HepG2 (cell line): ENCODE measurements around the gene RSAD2. TPM values are rescaled to one million over a fixed set of nuclear protein-coding genes. Genes with fewer than 3 reads are reported as not detected.

Experiments used
- ATAC-seq: fragments of 200-7000 bp; cut with Tn5 transposase; 3 replicates; pipeline ENCODE4 v1.9.1; 2020; ENCODE audit warnings: mild to moderate bottlenecking, moderate library complexity
- BruUV-seq: library from RNA; stranded (reverse); fragments of 400-500 nt; replicated peaks from 2 replicates; lab custom pipeline; 2021; lab: Mats Ljungman, UMichigan
- CTCF ChIA-PET: fragments of 300-600 bp; formaldehyde crosslinking; extraction: SDS; loops from one replicate; lab custom pipeline; 2021; ENCODE audit warnings: low total read pairs, inconsistent platforms, low intra/inter-chr PET ratio; lab: Yijun Ruan, JAX
- POLR2A ChIA-PET: fragments of 350-600 bp; sonication (Branson Sonifier 250); formaldehyde crosslinking; loops from one replicate; lab custom pipeline; 2020; ENCODE audit warnings: antibody characterized with exemption, inconsistent platforms; lab: Yijun Ruan, JAX
- DNase-seq: peaks from one replicate; pipeline ENCODE4 v3.0.0-alpha.2; 2015; ENCODE audit warnings: low spot score
- FAIRE-seq: peaks from 3 replicates; lab custom pipeline; 2011; peaks lifted over from hg19 to GRCh38; lab: Jason Lieb, UNC
- H2AFZ ChIP-seq: one replicate; pipeline ENCODE4 v1.6.1; 2011; ENCODE audit warnings: low read length, inconsistent platforms
- H3K27ac ChIP-seq: fragments of 300-600 bp; 3 replicates; pipeline ENCODE4 v1.8.0; 2011; ENCODE audit warnings: mixed run types, mild to moderate bottlenecking, mixed read lengths, low read length, inconsistent platforms; ENCODE audit not compliant: insufficient read depth; ENCODE audit errors: extremely low read length
- H3K27me3 ChIP-seq, 2 experiments: fragments of 200-600 bp in 1 of 2; 2 replicates in 1 of 2; 3 replicates in 1 of 2; pipeline versions ENCODE4 v1.6.0 to v1.8.0; 2011; ENCODE audit warnings: low read length in 2 of 2, mild to moderate bottlenecking in 2 of 2, moderate library complexity in 2 of 2, inconsistent platforms in 1 of 2; ENCODE audit not compliant: insufficient read depth in 2 of 2, control insufficient read depth in 1 of 2
- H3K36me3 ChIP-seq, 2 experiments: fragments of 200-600 bp in 1 of 2; replicated peaks in 1 of 2; 2 replicates in 1 of 2; 3 replicates in 1 of 2; pipeline versions ENCODE4 v1.5.1 to v1.8.0; 2011; ENCODE audit warnings: low read length in 2 of 2, inconsistent platforms in 1 of 2; ENCODE audit not compliant: insufficient read depth in 2 of 2, control insufficient read depth in 1 of 2
- H3K4me1 ChIP-seq: 2 replicates; pipeline ENCODE4 v1.5.1; 2012; ENCODE audit warnings: low read length, inconsistent platforms; ENCODE audit not compliant: insufficient read depth
- H3K4me2 ChIP-seq: 2 replicates; pipeline ENCODE4 v1.6.0; 2011; ENCODE audit warnings: low read depth, low read length, inconsistent platforms
- H3K4me3 ChIP-seq, 3 experiments: fragments of 200-600 bp in 1 of 3; sonication (generic), shearing (Covaris generic) in 1 of 3; replicated peaks in 1 of 3; 2 replicates each; pipeline ENCODE4 v1.5.1; 2011 to 2016; ENCODE audit warnings: low read length in 3 of 3, inconsistent platforms in 2 of 3, low read depth in 2 of 3, mild to moderate bottlenecking in 2 of 3, control low read depth in 1 of 3, mixed read lengths in 1 of 3; ENCODE audit not compliant: insufficient read depth in 1 of 3
- H3K79me2 ChIP-seq: one replicate; pipeline ENCODE4 v1.6.1; 2011; ENCODE audit warnings: low read length, inconsistent platforms; ENCODE audit not compliant: insufficient read depth
- H3K9ac ChIP-seq: 2 replicates; pipeline ENCODE4 v1.6.0; 2011; ENCODE audit warnings: mild to moderate bottlenecking, low read depth, low read length, inconsistent platforms; ENCODE audit not compliant: insufficient read depth
- H3K9me3 ChIP-seq: 2 replicates; pipeline ENCODE4 v1.5.1; 2012; ENCODE audit warnings: mild to moderate bottlenecking, low read length
- H4K20me1 ChIP-seq: 2 replicates; pipeline ENCODE4 v1.6.0; 2011; ENCODE audit warnings: inconsistent platforms, mild to moderate bottlenecking, low read length, moderate library complexity; ENCODE audit not compliant: insufficient read depth
- KLF12 ChIP-seq: sonication (generic); formaldehyde crosslinking; IDR thresholded peaks from 2 replicates; pipeline ENCODE4 v1.4.0; 2020; ENCODE audit warnings: missing genetic modification reagents, borderline replicate concordance
- ZFP37 ChIP-seq: sonication (generic); formaldehyde crosslinking; IDR thresholded peaks from 2 replicates; pipeline ENCODE4 v1.4.0; 2020; ENCODE audit warnings: missing genetic modification reagents, borderline replicate concordance
- ZNF121 ChIP-seq: sonication (generic); formaldehyde crosslinking; IDR thresholded peaks from 2 replicates; pipeline ENCODE4 v1.5.0; 2020; ENCODE audit warnings: mild to moderate bottlenecking, missing genetic modification reagents
- ZNF317 ChIP-seq: sonication (generic); formaldehyde crosslinking; IDR thresholded peaks from 2 replicates; pipeline ENCODE4 v1.5.0; 2020; ENCODE audit warnings: mild to moderate bottlenecking, missing genetic modification reagents
- ZNF644 ChIP-seq: IDR thresholded peaks from 2 replicates; pipeline ENCODE4 v1.6.1; 2016; ENCODE audit warnings: low read depth
- whole genome bisulfite sequencing: methylation state at CpG from one replicate; pipeline ENCODE4 v1.1.6; 2017; ENCODE audit warnings: low lambda C conversion rate; 5-methylcytosine and 5-hydroxymethylcytosine counted together
- in situ Hi-C: cut with HindIII; loops from 2 replicates; pipeline ENCODE4 v1.10.0; 2017; ENCODE audit warnings: low pct_unique_long_range_greater_than_20kb; ENCODE audit not compliant: extremely low pct_ligation_motif_present
- intact Hi-C: fragments of 100-400 bp; cut with micrococcal nuclease; formaldehyde crosslinking; loops from one replicate; pipeline ENCODE4 v1.10.0; 2022; ENCODE audit not compliant: unreplicated experiment
- polyA plus RNA-seq, 8 experiments: library from polyadenylated mRNA; depleted of rRNA in 3 of 8; stranded (reverse) in 7 of 8; unstranded in 1 of 8; fragments of >200 nt; fragmentation: Illumina TruSeq in 4 of 8; extraction: Trizol in 4 of 8; gene quantifications; 2 replicates each; pipeline versions ENCODE4 v1.2.1 to v1.2.3, GENCODE V29; 2011 to 2016; ENCODE audit warnings: low read depth in 4 of 8, missing spikeins in 1 of 8, mixed read lengths in 1 of 8; ENCODE audit not compliant: insufficient read depth in 1 of 8
- total RNA-seq, 5 experiments: library from RNA; depleted of rRNA; stranded (reverse); fragments of >200 nt; fragmentation: Illumina TruSeq; extraction: Trizol; gene quantifications; 2 replicates each; pipeline ENCODE4 v1.2.3, GENCODE V29; 2016; ENCODE audit warnings: low read depth in 1 of 5
- TF ChIP-seq, protein P1 (sequence below): sonication (generic); formaldehyde crosslinking; IDR thresholded peaks from 2 replicates; pipeline ENCODE4 v1.8.0; 2022; ENCODE audit warnings: missing genetic modification reagents, mild to moderate bottlenecking, borderline replicate concordance
- TF ChIP-seq, protein P2 (sequence below): sonication (generic); formaldehyde crosslinking; IDR thresholded peaks from 2 replicates; pipeline ENCODE4 v1.5.0; 2020; ENCODE audit warnings: mild to moderate bottlenecking, missing genetic modification reagents

RSAD2 gene
- total and polyA plus RNA-seq, 2 of the 13 experiments (the other 11 are each of a cell fraction or from before 2014, with no cell fraction given) = 0.11 TPM; not detected in 1

- no peak for TF ChIP-seq ZFP37
- TF ChIP-seq KLF12 = no peak
Observed at GRCh38 chr2:6915399-6915798, 37.8 kb downstream of the RSAD2 start (continued).

DNA sequence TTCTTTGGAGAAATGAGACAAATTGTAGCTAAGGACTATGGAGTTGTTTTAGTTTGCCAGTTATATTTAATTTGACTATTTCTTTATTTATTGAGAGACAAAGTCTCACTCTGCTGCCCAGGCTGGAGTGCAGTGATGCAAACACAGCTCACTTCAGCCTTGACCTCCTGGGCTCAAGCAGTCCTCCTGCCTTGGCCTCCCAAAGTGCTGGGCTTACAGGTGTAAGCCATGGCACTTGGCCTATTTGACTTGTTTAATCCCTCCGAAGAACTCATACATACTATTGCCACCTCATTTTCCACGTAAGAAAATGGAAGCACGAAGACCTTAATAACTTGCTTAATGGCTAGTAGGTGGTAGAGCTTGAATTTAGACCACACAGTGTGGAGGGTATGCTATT, 38.6 kb downstream of the RSAD2 start:
- intact Hi-C loops (no loop called here), in situ Hi-C loops (no loop called here)
- no peak overlapping the region for H3K27ac ChIP-seq
- CTCF ChIA-PET = interaction anchor here (1.3 to 1.4 kb wide), 2 partner anchors 19 to 122 kb away, joined by 3 read pairs; no protein-coding TSS in a partner anchor
- WGBS = 60% methylated on average over 3 of the region's 3 CpGs
- H3K4me3 ChIP-seq = no peak overlapping the region
- no peak overlapping the region for H2AFZ ChIP-seq
- no TSS peak for BruUV-seq
- ATAC-seq (no peak), DNase-seq (no peak), FAIRE-seq (no peak)
- POLR2A ChIA-PET = interaction anchor here (1.6 kb wide), 1 partner anchor 42 kb away, joined by 4 read pairs; no protein-coding TSS in a partner anchor
- H3K9me3 ChIP-seq = no peaks in the 10 kb centered on the region
- H4K20me1 ChIP-seq = peaks cover 7% of the 10 kb centered on the region; the same call in 1 of the 2 replicates
- peaks cover 4% of the 10 kb centered on the region for H3K79me2 ChIP-seq
- no peaks in the 10 kb centered on the region for H3K36me3 ChIP-seq
- no peak for TF ChIP-seq ZNF644 (CRISPR knock-in tag)
- TF ChIP-seq, protein P1, sequence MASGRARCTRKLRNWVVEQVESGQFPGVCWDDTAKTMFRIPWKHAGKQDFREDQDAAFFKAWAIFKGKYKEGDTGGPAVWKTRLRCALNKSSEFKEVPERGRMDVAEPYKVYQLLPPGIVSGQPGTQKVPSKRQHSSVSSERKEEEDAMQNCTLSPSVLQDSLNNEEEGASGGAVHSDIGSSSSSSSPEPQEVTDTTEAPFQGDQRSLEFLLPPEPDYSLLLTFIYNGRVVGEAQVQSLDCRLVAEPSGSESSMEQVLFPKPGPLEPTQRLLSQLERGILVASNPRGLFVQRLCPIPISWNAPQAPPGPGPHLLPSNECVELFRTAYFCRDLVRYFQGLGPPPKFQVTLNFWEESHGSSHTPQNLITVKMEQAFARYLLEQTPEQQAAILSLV (CRISPR knock-in tag) = no peak
- TF ChIP-seq ZNF121 (CRISPR knock-in tag) = peak; percentile 23; the same call in 1 of the 2 replicates
- TF ChIP-seq ZNF317 (CRISPR knock-in tag) = no peak
- TF ChIP-seq, protein P2, sequence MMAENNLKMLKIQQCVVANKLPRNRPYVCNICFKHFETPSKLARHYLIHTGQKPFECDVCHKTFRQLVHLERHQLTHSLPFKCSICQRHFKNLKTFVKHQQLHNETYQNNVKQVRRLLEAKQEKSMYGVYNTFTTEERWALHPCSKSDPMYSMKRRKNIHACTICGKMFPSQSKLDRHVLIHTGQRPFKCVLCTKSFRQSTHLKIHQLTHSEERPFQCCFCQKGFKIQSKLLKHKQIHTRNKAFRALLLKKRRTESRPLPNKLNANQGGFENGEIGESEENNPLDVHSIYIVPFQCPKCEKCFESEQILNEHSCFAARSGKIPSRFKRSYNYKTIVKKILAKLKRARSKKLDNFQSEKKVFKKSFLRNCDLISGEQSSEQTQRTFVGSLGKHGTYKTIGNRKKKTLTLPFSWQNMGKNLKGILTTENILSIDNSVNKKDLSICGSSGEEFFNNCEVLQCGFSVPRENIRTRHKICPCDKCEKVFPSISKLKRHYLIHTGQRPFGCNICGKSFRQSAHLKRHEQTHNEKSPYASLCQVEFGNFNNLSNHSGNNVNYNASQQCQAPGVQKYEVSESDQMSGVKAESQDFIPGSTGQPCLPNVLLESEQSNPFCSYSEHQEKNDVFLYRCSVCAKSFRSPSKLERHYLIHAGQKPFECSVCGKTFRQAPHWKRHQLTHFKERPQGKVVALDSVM (CRISPR knock-in tag) = peak; percentile 94
- H3K9ac ChIP-seq = no peak overlapping the region
- peaks cover 64% of the 10 kb centered on the region for H3K4me1 ChIP-seq
- peaks cover 1 to 17% of the 10 kb centered on the region in 2 experiments; a peak in 2 of 5 replicates for H3K27me3 ChIP-seq
- no peak overlapping the region for H3K4me2 ChIP-seq
